WTC11 (cell line): ENCODE measurements around the gene ADAM12. TPM values are rescaled to one million over a fixed set of nuclear protein-coding genes. Genes with fewer than 3 reads are reported as not detected.

Source experiments
- ATAC-seq: fragments of 200-7000 bp; cut with Tn5 transposase; 2 replicates; pipeline ENCODE4 v1.10.0; 2021; ENCODE audit warnings: mild to moderate bottlenecking, moderate library complexity
- CTCF ChIA-PET: fragments of 300-600 bp; sonication (Branson Sonifier 250); formaldehyde crosslinking; loops from one replicate; lab custom pipeline; 2021; ENCODE audit warnings: antibody characterized with exemption; lab: Charles Lee
- POLR2A ChIA-PET: fragments of 350-600 bp; sonication (Branson Sonifier 250); formaldehyde crosslinking; loops from one replicate; lab custom pipeline; 2021; ENCODE audit warnings: antibody characterized with exemption; lab: Charles Lee
- DNase-seq: peaks from one replicate; pipeline ENCODE4 v3.0.0; 2021; ENCODE audit warnings: low spot score
- H3K27ac Mint-ChIP-seq: 2 replicates; pipeline ENCODE4 v1.8.0; 2021; ENCODE audit warnings: mixed read lengths
- H3K27me3 Mint-ChIP-seq: 2 replicates; pipeline ENCODE4 v1.8.0; 2021; ENCODE audit warnings: low read depth, mild to moderate bottlenecking, moderate library complexity, mixed read lengths
- H3K36me3 Mint-ChIP-seq: 2 replicates; pipeline ENCODE4 v1.8.0; 2021; ENCODE audit warnings: mixed read lengths
- H3K4me1 Mint-ChIP-seq: 2 replicates; pipeline ENCODE4 v1.8.0; 2022; ENCODE audit warnings: mixed read lengths
- H3K4me3 Mint-ChIP-seq: 2 replicates; pipeline ENCODE4 v1.8.0; 2021; ENCODE audit warnings: mild to moderate bottlenecking, moderate library complexity, mixed read lengths
- H3K9me3 Mint-ChIP-seq: 2 replicates; pipeline ENCODE4 v1.8.0; 2021; ENCODE audit warnings: mixed read lengths
- FOXP1 ChIP-seq: sonication (generic); formaldehyde crosslinking; IDR thresholded peaks from 2 replicates; pipeline ENCODE4 v1.8.0; 2022; ENCODE audit warnings: missing genetic modification reagents, mild to moderate bottlenecking, moderate library complexity, borderline replicate concordance
- MXD4 ChIP-seq: fragments of 250-450 bp; sonication (Bioruptor Pico); IDR thresholded peaks from 2 replicates; pipeline ENCODE4 v1.8.0; 2021; ENCODE audit warnings: mild to moderate bottlenecking, moderate library complexity, borderline replicate concordance
- MYBL2 ChIP-seq: sonication (generic); formaldehyde crosslinking; IDR thresholded peaks from 2 replicates; pipeline ENCODE4 v1.8.1; 2023; ENCODE audit warnings: mild to moderate bottlenecking, moderate library complexity, missing genetic modification reagents
- NFYB ChIP-seq: sonication (generic); formaldehyde crosslinking; conservative IDR thresholded peaks from 2 replicates; pipeline ENCODE4 v1.8.0; 2022; ENCODE audit warnings: low read depth, missing genetic modification reagents
- NR1H2 ChIP-seq: sonication (generic); formaldehyde crosslinking; IDR thresholded peaks from 2 replicates; pipeline ENCODE4 v1.9.0; 2021; ENCODE audit warnings: mild to moderate bottlenecking, moderate library complexity, missing genetic modification reagents
- NR2C2 ChIP-seq: sonication (generic); formaldehyde crosslinking; IDR thresholded peaks from 2 replicates; pipeline ENCODE4 v1.8.0; 2022; ENCODE audit warnings: mild to moderate bottlenecking, missing genetic modification reagents
- PRRX2 ChIP-seq: fragments of 250-450 bp; sonication (Bioruptor Pico); IDR thresholded peaks from 2 replicates; pipeline ENCODE4 v1.8.0; 2021; ENCODE audit warnings: mild to moderate bottlenecking
- RELA ChIP-seq: sonication (generic); formaldehyde crosslinking; IDR thresholded peaks from 2 replicates; pipeline ENCODE4 v1.8.1; 2022; ENCODE audit warnings: missing genetic modification reagents, mild to moderate bottlenecking, borderline replicate concordance
- TCF7 ChIP-seq: sonication (generic); formaldehyde crosslinking; IDR thresholded peaks from 2 replicates; pipeline ENCODE4 v1.8.0; 2022; ENCODE audit warnings: mild to moderate bottlenecking, low read depth, missing genetic modification reagents, moderate library complexity
- ZNF396 ChIP-seq: fragments of 250-450 bp; sonication (Bioruptor Pico); IDR thresholded peaks from 2 replicates; pipeline ENCODE4 v1.8.0; 2021; ENCODE audit warnings: mild to moderate bottlenecking, moderate library complexity, borderline replicate concordance
- ZNF671 ChIP-seq: fragments of 250-450 bp; sonication (Bioruptor Pico); IDR thresholded peaks from 2 replicates; pipeline ENCODE4 v1.8.0; 2021; ENCODE audit warnings: mild to moderate bottlenecking
- total RNA-seq: library from RNA; stranded (reverse); gene quantifications from 3 replicates; pipeline ENCODE4 v1.2.3, GENCODE V29; 2021
- TF ChIP-seq, protein P1 (sequence below): sonication (generic); formaldehyde crosslinking; IDR thresholded peaks from 2 replicates; pipeline ENCODE4 v1.8.1; 2022; ENCODE audit warnings: mild to moderate bottlenecking, moderate library complexity, missing genetic modification reagents
- TF ChIP-seq, protein P2 (sequence below): sonication (generic); formaldehyde crosslinking; IDR thresholded peaks from 2 replicates; pipeline ENCODE4 v1.8.1; 2022; ENCODE audit warnings: low read depth, mild to moderate bottlenecking, moderate library complexity, missing genetic modification reagents, borderline replicate concordance
- TF ChIP-seq, protein P3 (sequence below): sonication (generic); formaldehyde crosslinking; IDR thresholded peaks from 2 replicates; pipeline ENCODE4 v1.8.1; 2023; ENCODE audit warnings: mild to moderate bottlenecking, missing genetic modification reagents, moderate library complexity
- TF ChIP-seq, protein P4 (sequence below): sonication (generic); formaldehyde crosslinking; IDR thresholded peaks from 2 replicates; pipeline ENCODE4 v1.8.1; 2023; ENCODE audit warnings: mild to moderate bottlenecking, missing genetic modification reagents, borderline replicate concordance
- TF ChIP-seq, protein P5 (sequence below): fragments of 250-450 bp; sonication (Bioruptor Pico); conservative IDR thresholded peaks from 2 replicates; pipeline ENCODE4 v1.9.0; 2021; ENCODE audit warnings: mild to moderate bottlenecking
- TF ChIP-seq, protein P6 (sequence below): sonication (generic); formaldehyde crosslinking; IDR thresholded peaks from 2 replicates; pipeline ENCODE4 v1.8.0; 2022; ENCODE audit warnings: mild to moderate bottlenecking, missing genetic modification reagents
- TF ChIP-seq, protein P7 (sequence below): sonication (generic); formaldehyde crosslinking; IDR thresholded peaks from 2 replicates; pipeline ENCODE4 v1.8.0; 2022; ENCODE audit warnings: mild to moderate bottlenecking, missing genetic modification reagents

Gene ADAM12
- total RNA-seq, 1 experiment from 2014 or later = 0.22 TPM

DNA sequence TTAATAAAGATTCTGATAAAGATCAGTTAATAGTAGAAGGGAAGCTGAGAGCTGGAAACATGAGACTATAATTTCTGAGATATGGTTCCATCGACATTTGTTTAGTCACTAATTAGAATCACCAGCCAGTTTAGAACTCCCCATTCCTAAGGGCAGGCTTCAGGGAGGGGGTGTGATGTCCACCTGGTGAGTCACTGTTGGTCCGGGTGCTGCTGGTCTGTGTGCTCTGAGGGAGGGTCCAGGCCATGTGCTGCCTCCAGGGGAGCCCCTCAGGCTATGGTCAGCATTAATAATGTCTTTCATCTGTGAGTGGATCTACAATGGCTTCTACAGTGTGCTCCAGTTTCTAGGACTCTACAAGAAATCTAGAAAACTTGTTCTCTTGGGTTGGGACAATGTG lies 115.8 kb downstream of the ADAM12 start:
- H3K4me3 Mint-ChIP-seq = no peak overlapping the region
- no peaks in the 10 kb centered on the region for H3K27me3 Mint-ChIP-seq
- peaks cover 15% of the 10 kb centered on the region for H3K9me3 Mint-ChIP-seq
- ChIA-PET POLR2A (no interaction called here), CTCF (no interaction called here)
- peaks cover 6% of the 10 kb centered on the region for H3K36me3 Mint-ChIP-seq
- TF ChIP-seq, protein P1, sequence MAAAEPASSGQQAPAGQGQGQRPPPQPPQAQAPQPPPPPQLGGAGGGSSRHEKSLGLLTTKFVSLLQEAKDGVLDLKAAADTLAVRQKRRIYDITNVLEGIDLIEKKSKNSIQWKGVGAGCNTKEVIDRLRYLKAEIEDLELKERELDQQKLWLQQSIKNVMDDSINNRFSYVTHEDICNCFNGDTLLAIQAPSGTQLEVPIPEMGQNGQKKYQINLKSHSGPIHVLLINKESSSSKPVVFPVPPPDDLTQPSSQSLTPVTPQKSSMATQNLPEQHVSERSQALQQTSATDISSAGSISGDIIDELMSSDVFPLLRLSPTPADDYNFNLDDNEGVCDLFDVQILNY = no peak
- TF ChIP-seq, protein P2, sequence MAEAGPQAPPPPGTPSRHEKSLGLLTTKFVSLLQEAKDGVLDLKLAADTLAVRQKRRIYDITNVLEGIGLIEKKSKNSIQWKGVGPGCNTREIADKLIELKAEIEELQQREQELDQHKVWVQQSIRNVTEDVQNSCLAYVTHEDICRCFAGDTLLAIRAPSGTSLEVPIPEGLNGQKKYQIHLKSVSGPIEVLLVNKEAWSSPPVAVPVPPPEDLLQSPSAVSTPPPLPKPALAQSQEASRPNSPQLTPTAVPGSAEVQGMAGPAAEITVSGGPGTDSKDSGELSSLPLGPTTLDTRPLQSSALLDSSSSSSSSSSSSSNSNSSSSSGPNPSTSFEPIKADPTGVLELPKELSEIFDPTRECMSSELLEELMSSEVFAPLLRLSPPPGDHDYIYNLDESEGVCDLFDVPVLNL (CRISPR knock-in tag) = no peak
- no peak for TF ChIP-seq PRRX2 (CRISPR knock-in tag)
- TF ChIP-seq, protein P3, sequence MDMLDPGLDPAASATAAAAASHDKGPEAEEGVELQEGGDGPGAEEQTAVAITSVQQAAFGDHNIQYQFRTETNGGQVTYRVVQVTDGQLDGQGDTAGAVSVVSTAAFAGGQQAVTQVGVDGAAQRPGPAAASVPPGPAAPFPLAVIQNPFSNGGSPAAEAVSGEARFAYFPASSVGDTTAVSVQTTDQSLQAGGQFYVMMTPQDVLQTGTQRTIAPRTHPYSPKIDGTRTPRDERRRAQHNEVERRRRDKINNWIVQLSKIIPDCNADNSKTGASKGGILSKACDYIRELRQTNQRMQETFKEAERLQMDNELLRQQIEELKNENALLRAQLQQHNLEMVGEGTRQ (CRISPR knock-in tag) = no peak
- TF ChIP-seq NFYB (CRISPR knock-in tag) = no peak
- no peak for TF ChIP-seq NR2C2 (CRISPR knock-in tag)
- TF ChIP-seq, protein P4, sequence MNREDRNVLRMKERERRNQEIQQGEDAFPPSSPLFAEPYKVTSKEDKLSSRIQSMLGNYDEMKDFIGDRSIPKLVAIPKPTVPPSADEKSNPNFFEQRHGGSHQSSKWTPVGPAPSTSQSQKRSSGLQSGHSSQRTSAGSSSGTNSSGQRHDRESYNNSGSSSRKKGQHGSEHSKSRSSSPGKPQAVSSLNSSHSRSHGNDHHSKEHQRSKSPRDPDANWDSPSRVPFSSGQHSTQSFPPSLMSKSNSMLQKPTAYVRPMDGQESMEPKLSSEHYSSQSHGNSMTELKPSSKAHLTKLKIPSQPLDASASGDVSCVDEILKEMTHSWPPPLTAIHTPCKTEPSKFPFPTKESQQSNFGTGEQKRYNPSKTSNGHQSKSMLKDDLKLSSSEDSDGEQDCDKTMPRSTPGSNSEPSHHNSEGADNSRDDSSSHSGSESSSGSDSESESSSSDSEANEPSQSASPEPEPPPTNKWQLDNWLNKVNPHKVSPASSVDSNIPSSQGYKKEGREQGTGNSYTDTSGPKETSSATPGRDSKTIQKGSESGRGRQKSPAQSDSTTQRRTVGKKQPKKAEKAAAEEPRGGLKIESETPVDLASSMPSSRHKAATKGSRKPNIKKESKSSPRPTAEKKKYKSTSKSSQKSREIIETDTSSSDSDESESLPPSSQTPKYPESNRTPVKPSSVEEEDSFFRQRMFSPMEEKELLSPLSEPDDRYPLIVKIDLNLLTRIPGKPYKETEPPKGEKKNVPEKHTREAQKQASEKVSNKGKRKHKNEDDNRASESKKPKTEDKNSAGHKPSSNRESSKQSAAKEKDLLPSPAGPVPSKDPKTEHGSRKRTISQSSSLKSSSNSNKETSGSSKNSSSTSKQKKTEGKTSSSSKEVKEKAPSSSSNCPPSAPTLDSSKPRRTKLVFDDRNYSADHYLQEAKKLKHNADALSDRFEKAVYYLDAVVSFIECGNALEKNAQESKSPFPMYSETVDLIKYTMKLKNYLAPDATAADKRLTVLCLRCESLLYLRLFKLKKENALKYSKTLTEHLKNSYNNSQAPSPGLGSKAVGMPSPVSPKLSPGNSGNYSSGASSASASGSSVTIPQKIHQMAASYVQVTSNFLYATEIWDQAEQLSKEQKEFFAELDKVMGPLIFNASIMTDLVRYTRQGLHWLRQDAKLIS (CRISPR knock-in tag) = no peak
- peaks cover 19% of the 10 kb centered on the region for H3K4me1 Mint-ChIP-seq
- H3K27ac Mint-ChIP-seq = no peak overlapping the region
- no peak for DNase-seq
- no peak for ATAC-seq

DNA sequence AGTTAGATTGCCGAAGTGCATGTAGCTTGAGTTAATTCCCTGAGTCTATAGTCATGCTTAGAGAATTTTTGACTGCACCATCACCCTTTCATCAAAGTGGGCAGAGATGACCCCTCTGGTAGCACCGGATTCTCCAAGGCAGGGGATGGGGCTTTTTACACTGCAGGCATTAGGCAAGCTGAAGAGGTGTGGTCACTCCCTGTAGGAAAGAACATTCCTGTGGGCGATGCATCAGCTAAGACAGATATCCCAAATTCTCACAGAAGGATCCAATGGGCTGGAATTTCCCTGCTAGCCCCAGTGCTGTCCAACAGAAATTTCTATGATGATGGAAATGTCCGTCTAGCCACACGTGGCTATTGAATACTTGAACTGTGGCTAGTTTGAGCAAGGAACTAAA lies 118.2 kb downstream of the ADAM12 start:
- H3K27me3 Mint-ChIP-seq = peaks cover 2% of the 10 kb centered on the region; the same call in 1 of the 2 replicates
- ChIA-PET POLR2A (no interaction called here), CTCF (no interaction called here)
- ATAC-seq (no peak), DNase-seq (no peak)
- H3K4me1 Mint-ChIP-seq = peaks cover 11% of the 10 kb centered on the region; the same call in 1 of the 2 replicates
- H3K36me3 Mint-ChIP-seq = peaks cover 26% of the 10 kb centered on the region
- no peak overlapping the region for H3K4me3 Mint-ChIP-seq
- peaks cover 37% of the 10 kb centered on the region for H3K9me3 Mint-ChIP-seq
- no peak overlapping the region for H3K27ac Mint-ChIP-seq
- no peak for TF ChIP-seq PRRX2 (CRISPR knock-in tag)
- TF ChIP-seq MYBL2 = no peak
- no peak for TF ChIP-seq MXD4
- TF ChIP-seq RELA = no peak
- TF ChIP-seq ZNF671 (CRISPR knock-in tag) = no peak
- TF ChIP-seq FOXP1 (CRISPR knock-in tag) = no peak
- TF ChIP-seq TCF7 (CRISPR knock-in tag) = no peak
- no peak for TF ChIP-seq NR1H2 (CRISPR knock-in tag)
- TF ChIP-seq, protein P5, sequence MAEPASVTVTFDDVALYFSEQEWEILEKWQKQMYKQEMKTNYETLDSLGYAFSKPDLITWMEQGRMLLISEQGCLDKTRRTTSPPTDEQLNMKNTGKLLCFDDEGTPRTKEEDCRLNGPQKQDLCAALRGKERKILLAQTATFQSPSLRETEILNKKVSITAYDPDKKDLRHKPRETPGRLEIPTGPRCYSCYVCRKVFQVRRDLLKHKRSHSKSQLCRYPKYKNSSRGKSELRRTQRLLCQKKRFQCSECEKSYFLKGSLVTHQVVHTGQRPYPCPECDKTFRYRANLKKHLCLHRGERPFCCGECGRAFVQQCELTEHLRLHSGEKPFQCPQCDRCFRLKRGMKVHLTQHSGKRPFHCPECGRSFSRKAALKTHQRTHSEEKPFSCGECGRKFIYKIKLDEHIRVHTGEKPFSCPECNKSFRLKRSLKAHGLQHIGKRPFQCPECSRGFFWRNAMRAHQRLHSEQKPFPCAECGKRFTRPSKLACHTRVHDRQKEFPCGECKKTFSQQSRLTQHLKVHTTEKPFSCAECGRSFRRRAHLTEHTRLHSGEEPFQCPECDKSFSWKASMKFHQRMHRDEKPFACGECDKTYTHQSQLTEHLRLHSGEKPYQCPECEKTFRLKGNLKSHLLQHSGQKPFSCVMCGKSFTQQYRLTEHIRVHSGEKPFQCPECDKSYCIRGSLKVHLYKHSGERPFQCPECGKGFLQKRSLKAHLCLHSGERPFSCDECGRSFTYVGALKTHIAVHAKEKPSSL = no peak
- no peak for TF ChIP-seq ZNF396 (CRISPR knock-in tag)
- TF ChIP-seq, protein P6, sequence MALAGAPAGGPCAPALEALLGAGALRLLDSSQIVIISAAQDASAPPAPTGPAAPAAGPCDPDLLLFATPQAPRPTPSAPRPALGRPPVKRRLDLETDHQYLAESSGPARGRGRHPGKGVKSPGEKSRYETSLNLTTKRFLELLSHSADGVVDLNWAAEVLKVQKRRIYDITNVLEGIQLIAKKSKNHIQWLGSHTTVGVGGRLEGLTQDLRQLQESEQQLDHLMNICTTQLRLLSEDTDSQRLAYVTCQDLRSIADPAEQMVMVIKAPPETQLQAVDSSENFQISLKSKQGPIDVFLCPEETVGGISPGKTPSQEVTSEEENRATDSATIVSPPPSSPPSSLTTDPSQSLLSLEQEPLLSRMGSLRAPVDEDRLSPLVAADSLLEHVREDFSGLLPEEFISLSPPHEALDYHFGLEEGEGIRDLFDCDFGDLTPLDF (CRISPR knock-in tag) = no peak
- TF ChIP-seq, protein P7, sequence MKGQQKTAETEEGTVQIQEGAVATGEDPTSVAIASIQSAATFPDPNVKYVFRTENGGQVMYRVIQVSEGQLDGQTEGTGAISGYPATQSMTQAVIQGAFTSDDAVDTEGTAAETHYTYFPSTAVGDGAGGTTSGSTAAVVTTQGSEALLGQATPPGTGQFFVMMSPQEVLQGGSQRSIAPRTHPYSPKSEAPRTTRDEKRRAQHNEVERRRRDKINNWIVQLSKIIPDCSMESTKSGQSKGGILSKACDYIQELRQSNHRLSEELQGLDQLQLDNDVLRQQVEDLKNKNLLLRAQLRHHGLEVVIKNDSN (CRISPR knock-in tag) = no peak
- TF ChIP-seq, protein P1 = no peak
- TF ChIP-seq, protein P4 (CRISPR knock-in tag) = no peak
